HG02981 (cell line): ENCODE measurements around the gene POU2F3.

Experiments used
- ATAC-seq: cut with Tn5 transposase; IDR thresholded peaks from one replicate; pipeline ENCODE4 v1.9.1; 2021; ENCODE audit warnings: mild to moderate bottlenecking, moderate library complexity; ENCODE audit not compliant: unreplicated experiment

Gene POU2F3

GRCh38 chr11:120239713-120240640, at the start of gene POU2F3:
Gene POU2F3 (plus strand): TSS chr11:120240140. CDS start chr11:120240344, 204 bp downstream.
- ATAC-seq, result no peak

GRCh38 chr11:120191058-120191457, 48.9 kb upstream of the POU2F3 start:
- ATAC-seq, result no peak

- no peak for ATAC-seq
Measured at GRCh38 chr11:120192831-120193625, 46.9 kb upstream of the POU2F3 start.

GRCh38 chr11:120194166-120194565, 45.8 kb upstream of the POU2F3 start:
- no peak for ATAC-seq

GRCh38 chr11:120195601-120196320, 44.2 kb upstream of the POU2F3 start:
- ATAC-seq, result no peak

GRCh38 chr11:120196826-120197225, 43.1 kb upstream of the POU2F3 start:
- no peak for ATAC-seq

- ATAC-seq, result no peak
Measured at GRCh38 chr11:120197251-120197891, 42.6 kb upstream of the POU2F3 start.

GRCh38 chr11:120197977-120198376, 42.0 kb upstream of the POU2F3 start:
- ATAC-seq, result no peak

- ATAC-seq, result no peak
Measured at GRCh38 chr11:120198403-120198786, 41.5 kb upstream of the POU2F3 start.

GRCh38 chr11:120198787-120199469, 41.0 kb upstream of the POU2F3 start:
- no peak for ATAC-seq

- ATAC-seq, result no peak
Measured at GRCh38 chr11:120199613-120200012, 40.3 kb upstream of the POU2F3 start.

- no peak for ATAC-seq
Measured at GRCh38 chr11:120200677-120201076, 39.3 kb upstream of the POU2F3 start.

GRCh38 chr11:120201653-120202052, 38.3 kb upstream of the POU2F3 start:
- no peak for ATAC-seq

GRCh38 chr11:120203626-120204025, 36.3 kb upstream of the POU2F3 start:
- no peak for ATAC-seq

- no peak for ATAC-seq
Measured at GRCh38 chr11:120205596-120206161, 34.3 kb upstream of the POU2F3 start.

GRCh38 chr11:120207512-120207911, 32.4 kb upstream of the POU2F3 start:
- ATAC-seq, result no peak

- no peak for ATAC-seq
Measured at GRCh38 chr11:120208001-120208441, 31.9 kb upstream of the POU2F3 start.

- ATAC-seq, result no peak
Measured at GRCh38 chr11:120208777-120209176, 31.2 kb upstream of the POU2F3 start.

- ATAC-seq, result no peak
Measured at GRCh38 chr11:120209746-120210625, 30.0 kb upstream of the POU2F3 start.
